H9 (cell line): ENCODE data around the gene CACNA2D3. TPM values are rescaled to one million over a fixed set of nuclear protein-coding genes. Genes with fewer than 3 reads are reported as not detected.

ENCODE experiments used
- DNase-seq: peaks from one replicate; pipeline ENCODE4 v3.0.0-alpha.2; 2017
- H2AFZ ChIP-seq: one replicate; pipeline ENCODE4 v1.6.1; 2013; ENCODE audit warnings: mild to moderate bottlenecking, low read length, control low read depth, moderate library complexity
- H2AK5ac ChIP-seq: 2 replicates; pipeline ENCODE4 v1.6.1; 2013; ENCODE audit warnings: low read length, control low read depth, mixed read lengths; ENCODE audit not compliant: insufficient read length
- H2BK120ac ChIP-seq: one replicate; pipeline ENCODE4 v1.6.1; 2013; ENCODE audit warnings: low read depth, mild to moderate bottlenecking, low read length, control low read depth, inconsistent platforms; ENCODE audit not compliant: poor library complexity, severe bottlenecking
- H2BK12ac ChIP-seq: 2 replicates; pipeline ENCODE4 v1.6.1; 2013; ENCODE audit warnings: low read length, control low read depth, mixed read lengths, low read depth; ENCODE audit not compliant: insufficient read length
- H2BK15ac ChIP-seq: 2 replicates; pipeline ENCODE4 v1.6.1; 2013; ENCODE audit warnings: low read depth, low read length, control low read depth
- H2BK20ac ChIP-seq: one replicate; pipeline ENCODE4 v1.6.1; 2013; ENCODE audit warnings: low read depth, mild to moderate bottlenecking, low read length, control low read depth, inconsistent platforms; ENCODE audit not compliant: poor library complexity, severe bottlenecking
- H2BK5ac ChIP-seq: 2 replicates; pipeline ENCODE4 v1.6.1; 2013; ENCODE audit warnings: low read length, control low read depth, mixed read lengths; ENCODE audit not compliant: insufficient read length
- H3K14ac ChIP-seq: 2 replicates; pipeline ENCODE4 v1.6.1; 2013; ENCODE audit warnings: low read length, control low read depth; ENCODE audit not compliant: insufficient read depth
- H3K18ac ChIP-seq: 2 replicates; pipeline ENCODE4 v1.6.1; 2013; ENCODE audit warnings: low read depth, mild to moderate bottlenecking, mixed read lengths, low read length, control low read depth; ENCODE audit not compliant: insufficient read length
- H3K23ac ChIP-seq: 2 replicates; pipeline ENCODE4 v1.6.1; 2013; ENCODE audit warnings: low read length, control low read depth, mixed read lengths, low read depth; ENCODE audit not compliant: insufficient read length
- H3K23me2 ChIP-seq: 2 replicates; pipeline ENCODE4 v1.6.1; 2013; ENCODE audit warnings: low read depth, mild to moderate bottlenecking, mixed read lengths, low read length, control low read depth; ENCODE audit not compliant: insufficient read length, poor library complexity, severe bottlenecking
- H3K27ac ChIP-seq: 2 replicates; pipeline ENCODE4 v1.5.1; 2013; ENCODE audit warnings: low read length, control low read depth, mixed read lengths, low read depth; ENCODE audit not compliant: insufficient read length
- H3K27me3 ChIP-seq: 2 replicates; pipeline ENCODE4 v1.6.1; 2013; ENCODE audit warnings: low read length, control low read depth, inconsistent platforms; ENCODE audit not compliant: insufficient read depth
- H3K4ac ChIP-seq: 2 replicates; pipeline ENCODE4 v1.6.1; 2013; ENCODE audit warnings: low read depth, mild to moderate bottlenecking, control low read depth, inconsistent platforms, low read length, moderate library complexity
- H3K4me1 ChIP-seq: 2 replicates; pipeline ENCODE4 v1.6.1; 2013; ENCODE audit warnings: low read length, control low read depth, inconsistent platforms; ENCODE audit not compliant: insufficient read depth
- H3K4me2 ChIP-seq: 2 replicates; pipeline ENCODE4 v1.6.1; 2013; ENCODE audit warnings: low read length, control low read depth, mixed read lengths; ENCODE audit not compliant: insufficient read length, insufficient read depth
- H3K56ac ChIP-seq: 2 replicates; pipeline ENCODE4 v1.6.1; 2013; ENCODE audit warnings: low read depth, mild to moderate bottlenecking, mixed read lengths, low read length, control low read depth; ENCODE audit not compliant: insufficient read length
- H3K79me1 ChIP-seq: 2 replicates; pipeline ENCODE4 v1.6.1; 2013; ENCODE audit warnings: low read depth, mild to moderate bottlenecking, moderate library complexity, low read length, control low read depth, inconsistent platforms; ENCODE audit not compliant: insufficient read depth, poor library complexity, severe bottlenecking
- H3K79me2 ChIP-seq: 2 replicates; pipeline ENCODE4 v1.6.1; 2013; ENCODE audit warnings: low read length, control low read depth, inconsistent platforms; ENCODE audit not compliant: insufficient read depth
- H3K9ac ChIP-seq: 2 replicates; pipeline ENCODE4 v1.6.1; 2013; ENCODE audit warnings: low read length, control low read depth, mixed read lengths; ENCODE audit not compliant: insufficient read length; ENCODE audit errors: extremely low read depth
- H3K9me3 ChIP-seq: one replicate; pipeline ENCODE4 v1.6.1; 2013; ENCODE audit warnings: low read depth, low read length, inconsistent platforms; ENCODE audit not compliant: control insufficient read depth
- H3T11ph ChIP-seq: one replicate; pipeline ENCODE4 v1.6.1; 2013; ENCODE audit warnings: mild to moderate bottlenecking, low read length, control low read depth, inconsistent platforms
- H4K20me1 ChIP-seq: one replicate; pipeline ENCODE4 v1.6.1; 2013; ENCODE audit not compliant: control insufficient read depth, insufficient read length, insufficient read depth
- H4K5ac ChIP-seq: 2 replicates; pipeline ENCODE4 v1.6.1; 2013; ENCODE audit warnings: low read depth, mild to moderate bottlenecking, mixed read lengths, low read length, control low read depth; ENCODE audit not compliant: insufficient read length
- H4K8ac ChIP-seq: replicated peaks from 2 replicates; pipeline ENCODE4 v1.6.1; 2013; ENCODE audit warnings: low read length, control low read depth, mixed read lengths, low read depth; ENCODE audit not compliant: insufficient read length
- H4K91ac ChIP-seq: 2 replicates; pipeline ENCODE4 v1.6.1; 2013; ENCODE audit warnings: low read depth, mild to moderate bottlenecking, moderate library complexity, mixed read lengths, low read length, control low read depth; ENCODE audit not compliant: insufficient read length
- H3K27ac Mint-ChIP-seq, 3 experiments: 2 replicates in 2 of 3; 3 replicates in 1 of 3; pipeline ENCODE4 v1.8.0; 2020 to 2021; ENCODE audit warnings: mixed read lengths in 3 of 3, mild to moderate bottlenecking in 1 of 3, moderate library complexity in 1 of 3
- H3K27me3 Mint-ChIP-seq: 2 replicates; pipeline ENCODE4 v1.8.0; 2021; ENCODE audit warnings: low read depth, mild to moderate bottlenecking, moderate library complexity, mixed read lengths
- H3K36me3 Mint-ChIP-seq, 3 experiments: 2 replicates in 2 of 3; 3 replicates in 1 of 3; pipeline ENCODE4 v1.8.0; 2020 to 2021; ENCODE audit warnings: low read depth in 3 of 3, mixed read lengths in 3 of 3; ENCODE audit not compliant: insufficient read depth in 1 of 3
- H3K4me1 Mint-ChIP-seq, 2 experiments: 2 replicates each; pipeline ENCODE4 v1.8.0; 2020; ENCODE audit warnings: mixed read lengths in 2 of 2
- H3K4me3 Mint-ChIP-seq, 2 experiments: 2 replicates in 1 of 2; 3 replicates in 1 of 2; pipeline ENCODE4 v1.8.0; 2020 to 2021; ENCODE audit warnings: mild to moderate bottlenecking in 2 of 2, mixed read lengths in 2 of 2, moderate library complexity in 1 of 2
- H3K9me3 Mint-ChIP-seq, 2 experiments: 2 replicates in 1 of 2; 3 replicates in 1 of 2; pipeline ENCODE4 v1.8.0; 2020; ENCODE audit warnings: mild to moderate bottlenecking in 2 of 2, mixed read lengths in 2 of 2, moderate library complexity in 1 of 2
- WGBS: extraction: QIAGEN DNeasy Blood & Tissue Kit; methylation state at CpG from one replicate; pipeline ENCODE4 v1.1.7; 2013; ENCODE audit warnings: missing lambda C conversion rate, low lambda C conversion rate, mixed read lengths; ENCODE audit not compliant: insufficient read length; ENCODE audit errors: extremely low coverage; 5-methylcytosine and 5-hydroxymethylcytosine counted together
- total RNA-seq: library from RNA; stranded (reverse); gene quantifications from 2 replicates; pipeline ENCODE4 v1.2.1, GENCODE V29; 2021
- TF ChIP-seq, protein P1 (sequence below): fragments of 200-600 bp; sonication (generic); conservative IDR thresholded peaks from 3 replicates; pipeline ENCODE4 v1.8.0; 2021; ENCODE audit warnings: antibody characterized with exemption, mild to moderate bottlenecking

CACNA2D3 gene
- total RNA-seq, 1 experiment from 2014 or later, result 3.2 TPM

GRCh38 chr3:54313418-54313817 is 191.1 kb downstream of the CACNA2D3 start:
- peaks cover 2% of the 10 kb centered on the region for H3K27me3 Mint-ChIP-seq
- TF ChIP-seq, protein P1, sequence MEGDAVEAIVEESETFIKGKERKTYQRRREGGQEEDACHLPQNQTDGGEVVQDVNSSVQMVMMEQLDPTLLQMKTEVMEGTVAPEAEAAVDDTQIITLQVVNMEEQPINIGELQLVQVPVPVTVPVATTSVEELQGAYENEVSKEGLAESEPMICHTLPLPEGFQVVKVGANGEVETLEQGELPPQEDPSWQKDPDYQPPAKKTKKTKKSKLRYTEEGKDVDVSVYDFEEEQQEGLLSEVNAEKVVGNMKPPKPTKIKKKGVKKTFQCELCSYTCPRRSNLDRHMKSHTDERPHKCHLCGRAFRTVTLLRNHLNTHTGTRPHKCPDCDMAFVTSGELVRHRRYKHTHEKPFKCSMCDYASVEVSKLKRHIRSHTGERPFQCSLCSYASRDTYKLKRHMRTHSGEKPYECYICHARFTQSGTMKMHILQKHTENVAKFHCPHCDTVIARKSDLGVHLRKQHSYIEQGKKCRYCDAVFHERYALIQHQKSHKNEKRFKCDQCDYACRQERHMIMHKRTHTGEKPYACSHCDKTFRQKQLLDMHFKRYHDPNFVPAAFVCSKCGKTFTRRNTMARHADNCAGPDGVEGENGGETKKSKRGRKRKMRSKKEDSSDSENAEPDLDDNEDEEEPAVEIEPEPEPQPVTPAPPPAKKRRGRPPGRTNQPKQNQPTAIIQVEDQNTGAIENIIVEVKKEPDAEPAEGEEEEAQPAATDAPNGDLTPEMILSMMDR, result no peak
- H2AFZ ChIP-seq, result no peak overlapping the region

More at GRCh38 chr3:54313418-54313817, 191.1 kb downstream of the CACNA2D3 start:
- Histone ChIP-seq H3K79me1 (no peaks in the 10 kb centered on the region), H3K4me2 (no peak overlapping the region), H4K91ac (no peak overlapping the region), H2AK5ac (no peak overlapping the region), H4K8ac (no peak overlapping the region), H3K23me2 (no peaks in the 10 kb centered on the region), H3K27me3 (no peaks in the 10 kb centered on the region), H3K9me3 (no peaks in the 10 kb centered on the region), H2BK12ac (no peak overlapping the region), H4K5ac (no peak overlapping the region), H3K56ac (no peak overlapping the region), H3K27ac (no peak overlapping the region), H2BK15ac (no peak overlapping the region), H3K4ac (no peak overlapping the region), H2BK120ac (no peak overlapping the region), H3K79me2 (no peaks in the 10 kb centered on the region), H4K20me1 (no peaks in the 10 kb centered on the region), H3T11ph (no peak overlapping the region), H3K4me1 (no peaks in the 10 kb centered on the region), H3K23ac (no peak overlapping the region), H3K14ac (no peak overlapping the region), H2BK20ac (no peak overlapping the region), H2BK5ac (no peak overlapping the region), H3K9ac (no peak overlapping the region), H3K18ac (no peak overlapping the region)
- Mint-ChIP-seq H3K4me3 (no peak overlapping the region), H3K36me3 (no peaks in the 10 kb centered on the region), H3K4me1 (peaks cover 4 to 9% of the 10 kb centered on the region in 2 experiments), H3K27ac (no peak overlapping the region; a peak in 1 of 7 replicates), H3K9me3 (peaks cover 0 to 3% of the 10 kb centered on the region in 2 experiments; a peak in 1 of 5 replicates)
- WGBS, result no CpG with 5 or more reads among the region's 5 CpGs
- DNase-seq, result no peak
